HG03354 (cell line): ENCODE measurements around the gene SLC1A2.

ENCODE experiments used
- ATAC-seq: cut with Tn5 transposase; IDR thresholded peaks from one replicate; pipeline ENCODE4 v1.9.1; 2021; ENCODE audit warnings: mild to moderate bottlenecking; ENCODE audit not compliant: unreplicated experiment, poor library complexity, severe bottlenecking

SLC1A2 gene

GRCh38 chr11:35256296-35256695, 163.1 kb downstream of the SLC1A2 start:
- no peak for ATAC-seq

- no peak for ATAC-seq
Observed at GRCh38 chr11:35255514-35255913, 163.8 kb downstream of the SLC1A2 start.

GRCh38 chr11:35253237-35253636, 166.1 kb downstream of the SLC1A2 start:
- no peak for ATAC-seq

GRCh38 chr11:35250621-35251020, 168.7 kb downstream of the SLC1A2 start:
- no peak for ATAC-seq

GRCh38 chr11:35250192-35250591, 169.2 kb downstream of the SLC1A2 start:
- ATAC-seq = no peak

- no peak for ATAC-seq
Observed at GRCh38 chr11:35248558-35249323, 170.6 kb downstream of the SLC1A2 start.

- ATAC-seq = no peak
Observed at GRCh38 chr11:35247863-35248262, 171.5 kb downstream of the SLC1A2 start.

GRCh38 chr11:35247428-35247827, 171.9 kb downstream of the SLC1A2 start:
- ATAC-seq = no peak

GRCh38 chr11:35246745-35247144, 172.6 kb downstream of the SLC1A2 start:
- no peak for ATAC-seq

GRCh38 chr11:35245786-35246185, 173.6 kb downstream of the SLC1A2 start:
- ATAC-seq = no peak

- no peak for ATAC-seq
Observed at GRCh38 chr11:35245056-35245455, 174.3 kb downstream of the SLC1A2 start.

GRCh38 chr11:35243774-35244173, 175.6 kb downstream of the SLC1A2 start:
- ATAC-seq = no peak

- ATAC-seq = no peak
Observed at GRCh38 chr11:35242412-35243242, 176.7 kb downstream of the SLC1A2 start.

GRCh38 chr11:35241531-35241930, 177.8 kb downstream of the SLC1A2 start:
- no peak for ATAC-seq

- ATAC-seq = no peak
Observed at GRCh38 chr11:35241083-35241482, 178.3 kb downstream of the SLC1A2 start.

GRCh38 chr11:35239471-35240075, 179.8 kb downstream of the SLC1A2 start:
- ATAC-seq = no peak

GRCh38 chr11:35238882-35239281, 180.5 kb downstream of the SLC1A2 start:
- no peak for ATAC-seq

GRCh38 chr11:35237860-35238715, 181.3 kb downstream of the SLC1A2 start:
- ATAC-seq = no peak

- ATAC-seq = no peak
Observed at GRCh38 chr11:35237351-35237750, 182.0 kb downstream of the SLC1A2 start.

- ATAC-seq = no peak
Observed at GRCh38 chr11:35236667-35237003, 182.7 kb downstream of the SLC1A2 start.
